ENCODE results near the gene KRCC1.
A peak's percentile ranks its signal among the peaks of the same experiment; 100 is the strongest.
"Not testable (repeated sequence)": the region's sequence is repeated elsewhere in the genome, so short reads cannot be mapped to it uniquely, and the experiment has no call there.

The KRCC1 gene

DNA sequence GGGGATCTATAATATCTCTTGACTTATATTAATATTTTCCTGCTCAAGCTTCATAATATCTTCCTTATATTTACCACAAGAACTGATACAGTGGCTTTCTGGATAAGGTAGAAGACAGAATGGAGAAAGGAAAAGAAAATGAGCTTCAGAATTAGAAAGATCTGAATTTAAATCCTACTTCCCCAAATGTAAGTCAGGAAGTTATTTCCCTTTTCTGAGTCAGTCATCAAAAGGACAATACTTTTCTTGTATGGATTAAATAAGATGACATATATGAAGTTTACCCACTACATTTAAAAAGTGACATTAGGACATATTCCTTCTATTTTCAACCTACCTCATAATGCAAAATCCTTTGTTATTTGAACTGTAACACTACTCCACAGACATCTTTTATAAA, 19.0 kb downstream of the KRCC1 start:
- peak; percentile 44 for DNase-seq

DNA sequence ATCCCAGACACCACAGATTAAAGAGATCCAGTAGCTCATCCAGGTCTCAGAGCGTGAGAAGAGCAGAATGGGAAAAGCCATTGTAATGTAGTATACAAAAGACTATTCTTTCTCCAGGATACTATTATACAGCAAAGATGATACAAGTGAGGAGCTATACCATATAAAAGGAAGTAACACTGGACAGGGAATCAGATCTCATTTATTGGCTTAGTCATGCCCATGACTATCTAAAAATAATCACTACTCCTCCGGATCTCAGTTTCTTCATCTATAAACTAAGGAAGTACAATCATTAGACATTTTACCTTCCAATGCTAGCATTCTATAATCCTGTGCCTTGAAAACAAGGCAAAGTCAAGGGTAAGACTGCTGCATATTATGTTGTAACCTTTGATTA, 19.4 kb downstream of the KRCC1 start:
- peak; percentile 44 for DNase-seq

- DNase-seq, result no peak
Measured at GRCh38 chr2:88032070-88032702, 23.4 kb downstream of the KRCC1 start.

DNA sequence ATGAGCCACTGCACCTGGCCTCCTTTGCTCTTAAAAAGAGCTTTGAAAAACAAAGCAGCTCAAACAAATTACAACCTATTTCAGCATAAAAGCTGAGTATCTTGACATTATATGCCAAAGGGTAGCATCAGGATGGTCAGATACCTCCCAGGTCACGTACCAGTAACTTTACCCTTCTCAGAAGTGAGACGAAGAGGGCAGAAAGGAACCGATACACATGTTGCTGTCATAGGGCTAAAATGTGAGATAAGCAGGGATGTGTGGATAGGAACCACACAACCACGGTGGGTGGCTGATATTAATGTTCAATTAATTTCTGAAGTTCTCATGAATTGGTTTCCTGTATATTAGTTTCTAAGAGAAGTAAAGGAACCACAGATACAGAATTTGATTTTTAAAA, 26.7 kb downstream of the KRCC1 start:
- no peak for DNase-seq

GRCh38 chr2:88027697-88028389, 27.7 kb downstream of the KRCC1 start:
- peak; percentile 57 for DNase-seq

GRCh38 chr2:88024509-88024908, 31.1 kb downstream of the KRCC1 start:
- DNase-seq, result no peak

GRCh38 chr2:88022669-88022921, 33.0 kb downstream of the KRCC1 start:
- DNase-seq, result no peak

GRCh38 chr2:88019985-88020384, 35.6 kb downstream of the KRCC1 start:
- no peak for DNase-seq

DNA sequence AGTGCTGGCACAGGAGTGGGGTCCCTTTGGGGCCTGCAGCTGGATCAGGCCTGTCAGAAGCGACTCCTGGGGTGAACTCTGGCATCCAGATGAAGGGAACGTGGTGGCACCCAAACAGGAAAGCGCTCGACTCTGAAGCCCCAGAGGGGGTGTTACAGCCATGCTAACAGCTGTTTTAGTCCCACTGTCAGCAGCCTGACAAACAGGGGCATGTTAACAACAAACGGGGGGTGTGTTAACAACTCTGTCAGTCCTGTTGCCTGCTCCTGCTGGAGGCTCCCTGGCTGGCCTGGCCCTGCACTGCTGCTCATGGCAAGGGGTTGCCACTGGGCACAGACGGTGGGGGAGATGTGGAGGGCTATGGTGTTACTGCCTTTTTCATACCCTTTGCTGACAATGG, 36.7 kb downstream of the KRCC1 start:
- DNase-seq, result no peak

- DNase-seq, result not testable (repeated sequence)
Measured at GRCh38 chr2:88018077-88018805, 37.3 kb downstream of the KRCC1 start.

- not testable (repeated sequence) for DNase-seq
Measured at GRCh38 chr2:88017780-88018038, 37.9 kb downstream of the KRCC1 start.

DNA sequence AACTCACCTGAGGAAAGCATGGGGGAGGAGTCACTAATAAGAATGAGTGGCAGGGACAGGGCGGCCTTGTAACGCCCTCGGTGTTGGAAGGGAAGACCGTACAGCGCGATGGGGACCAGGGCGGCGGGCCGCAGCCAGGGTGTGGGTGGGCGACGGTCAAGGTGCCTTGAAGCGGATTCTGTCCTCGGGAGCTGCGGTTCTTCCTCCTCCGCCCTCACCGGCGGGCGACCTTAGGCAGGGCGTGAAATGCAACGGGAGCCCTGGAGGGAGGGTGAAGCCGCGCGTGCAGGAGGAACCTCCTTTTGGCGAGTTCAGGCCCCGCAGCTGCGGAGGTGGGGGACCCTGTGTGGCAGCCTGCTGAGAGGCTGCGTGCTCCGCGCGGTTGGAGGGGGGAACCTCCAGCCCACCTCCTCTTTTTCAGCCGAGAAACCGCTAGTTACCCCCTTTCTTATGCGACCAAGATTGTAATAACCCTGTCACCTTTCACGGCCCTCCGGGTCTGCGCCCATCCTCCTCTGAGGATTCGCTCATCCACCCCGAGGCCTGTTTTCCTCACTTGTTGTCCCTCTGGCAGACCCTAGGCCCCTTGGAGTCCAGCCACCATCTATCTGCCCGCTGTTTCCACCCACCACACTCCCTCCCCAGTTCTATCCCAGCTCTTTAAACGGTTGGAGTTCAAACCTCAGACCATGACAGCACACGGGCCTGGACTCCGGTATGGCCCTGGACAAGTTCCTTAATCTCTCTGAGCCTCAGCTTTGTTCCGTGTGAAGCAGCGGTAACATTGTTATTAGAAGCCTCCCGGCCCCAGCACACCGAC, 38.4 kb downstream of the KRCC1 start:
- no peak for DNase-seq

- peak; percentile 81 for DNase-seq
Measured at GRCh38 chr2:88016086-88016959, 39.3 kb downstream of the KRCC1 start, which contains the start of gene RNU2-63P. TSS of gene RNU2-63P (minus strand) at chr2:88016547.

GRCh38 chr2:88011011-88011410, 44.6 kb downstream of the KRCC1 start:
- no peak for DNase-seq

- no peak for DNase-seq
Measured at GRCh38 chr2:88010136-88010535, 45.4 kb downstream of the KRCC1 start.

DNA sequence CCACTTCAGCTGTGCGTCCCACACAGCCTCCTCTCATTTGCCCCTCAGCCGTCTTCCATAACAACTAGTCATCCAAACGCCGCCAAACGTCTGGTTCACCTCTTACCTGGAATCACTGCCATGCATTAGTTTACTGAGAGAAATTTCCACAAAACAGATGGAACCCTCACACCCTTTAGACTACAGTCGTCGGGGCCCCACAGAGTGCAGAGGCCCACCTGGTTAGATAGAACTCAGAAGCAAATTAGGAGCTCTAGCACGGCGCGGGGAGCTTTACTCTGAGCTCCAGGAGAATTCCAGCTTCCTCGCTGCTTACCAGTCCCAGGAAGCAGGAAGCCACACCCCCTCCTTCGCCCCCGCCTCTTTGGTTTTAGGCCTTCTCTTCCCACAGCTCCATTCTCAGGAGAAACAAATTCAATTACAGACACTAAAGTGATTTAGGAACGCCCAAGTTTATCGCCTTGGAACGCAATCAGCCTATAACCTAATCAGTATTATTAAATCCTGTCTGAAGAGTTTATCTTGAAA, 48.6 kb downstream of the KRCC1 start:
- DNase-seq, result no peak

GRCh38 chr2:88005776-88006175, 49.8 kb downstream of the KRCC1 start:
- DNase-seq, result no peak

DNA sequence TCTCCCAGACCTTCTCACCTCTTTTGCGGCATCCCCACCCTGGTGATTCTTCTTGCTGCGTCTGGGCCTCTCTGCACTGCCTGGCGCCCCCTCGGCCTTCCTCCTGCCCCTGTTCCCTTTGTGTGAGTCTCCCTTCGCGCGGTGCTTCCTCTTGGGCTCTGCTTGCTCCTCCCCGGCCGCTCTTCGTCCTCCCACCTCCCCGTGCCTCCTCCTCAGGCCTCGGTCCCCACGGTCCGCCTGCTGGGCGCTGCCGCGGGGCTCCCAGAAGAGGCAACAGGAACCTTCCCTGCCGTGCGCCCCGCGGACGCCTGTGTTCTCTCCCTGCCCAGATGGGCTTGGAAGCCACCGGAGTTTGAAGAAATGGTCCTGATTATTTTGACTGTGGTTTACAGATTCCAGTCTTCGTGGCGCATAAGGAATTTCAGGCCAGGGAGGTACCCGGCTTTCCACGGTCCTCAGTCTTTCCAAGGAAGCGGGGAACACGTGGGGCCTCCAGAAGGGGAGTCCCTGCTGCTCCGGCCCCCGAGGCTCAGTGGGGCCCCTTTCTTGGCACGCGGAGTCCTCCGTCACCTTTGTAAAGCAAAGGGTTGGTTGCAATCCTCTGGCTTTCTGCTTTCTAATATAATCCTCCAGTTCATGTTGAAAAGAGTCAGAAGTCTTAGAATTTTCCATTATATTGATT, 52.4 kb downstream of the KRCC1 start:
- no peak for DNase-seq

GRCh38 chr2:88002359-88002707, 53.2 kb downstream of the KRCC1 start:
- DNase-seq, result no peak

DNA sequence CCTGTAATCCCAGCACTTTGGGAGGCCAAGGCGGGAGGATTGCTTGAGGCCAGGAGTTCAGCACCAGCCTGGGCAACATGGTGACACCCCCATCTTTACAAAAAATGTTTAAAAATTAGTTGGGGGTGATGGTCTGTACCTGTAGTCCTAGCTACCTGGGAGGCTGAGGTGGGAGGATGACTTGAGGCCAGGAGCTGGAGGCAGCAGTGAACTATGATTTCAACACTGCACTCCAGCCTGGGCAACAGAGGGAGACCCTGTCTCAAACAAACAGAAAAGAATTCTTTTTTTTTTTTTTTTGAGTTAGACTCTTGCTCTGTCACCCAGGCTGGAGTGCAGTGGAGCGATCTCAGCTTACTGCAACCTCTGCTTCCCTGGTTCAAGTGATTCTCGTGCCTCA, 55.1 kb downstream of the KRCC1 start:
- not testable (repeated sequence) for DNase-seq

GRCh38 chr2:87996570-87996969, 59.0 kb downstream of the KRCC1 start:
- DNase-seq, result no peak

DNA sequence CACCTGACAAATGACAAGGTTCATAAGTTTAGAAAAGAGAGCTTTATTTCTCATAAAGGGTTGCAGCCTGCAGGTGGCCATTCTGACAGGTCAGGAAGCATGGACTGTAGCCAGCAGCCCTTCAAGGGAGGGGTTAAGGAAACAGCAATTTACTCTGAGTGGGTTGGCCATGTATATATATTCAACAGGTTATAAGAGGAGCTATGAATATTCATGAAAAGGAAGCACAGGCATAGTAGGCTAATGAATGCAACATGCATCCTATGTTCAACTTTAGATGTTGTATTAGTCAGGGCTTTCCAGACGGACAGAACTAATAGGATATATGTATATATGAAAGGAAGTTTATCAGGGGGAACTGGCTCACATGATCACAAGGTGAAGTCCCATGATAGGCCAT, 59.8 kb downstream of the KRCC1 start:
- no peak for DNase-seq
